CD14-positive monocyte (primary cell): ENCODE measurements around the gene SLC35E4. TPM values are rescaled to one million over a fixed set of nuclear protein-coding genes. Genes with fewer than 3 reads are reported as not detected.
A peak's percentile ranks its signal among the peaks of the same experiment; 100 is the strongest.

Experiments
- DNase-seq, 3 donors: peaks; one replicate each; pipeline ENCODE4 v3.0.0-alpha.2; 2011 to 2022
- H2AFZ ChIP-seq: 2 replicates; pipeline ENCODE4 v1.6.0; 2012; ENCODE audit warnings: mild to moderate bottlenecking, low read depth, low read length, inconsistent platforms; ENCODE audit not compliant: insufficient read depth, poor library complexity, severe bottlenecking
- H3K27ac ChIP-seq, 2 donors: 1 replicate in 1 of 2; 2 replicates in 1 of 2; pipeline ENCODE4 v1.5.1; 2012 to 2013; ENCODE audit warnings: low read length in 2 of 2, control low read depth in 1 of 2, inconsistent platforms in 1 of 2, low read depth in 1 of 2, mild to moderate bottlenecking in 1 of 2
- H3K27me3 ChIP-seq, 2 donors: one replicate each; pipeline versions ENCODE4 v1.6.0 to v1.6.1; 2011 to 2013; ENCODE audit warnings: low read length in 2 of 2; ENCODE audit not compliant: control insufficient read depth in 2 of 2, insufficient read depth in 2 of 2
- H3K36me3 ChIP-seq, 2 donors: replicated peaks in 1 of 2; 1 replicate in 1 of 2; 2 replicates in 1 of 2; pipeline versions ENCODE4 v1.5.1 to v1.6.1; 2012 to 2013; ENCODE audit warnings: low read length in 2 of 2, control low read depth in 1 of 2, inconsistent platforms in 1 of 2, mild to moderate bottlenecking in 1 of 2; ENCODE audit not compliant: insufficient read depth in 2 of 2, control insufficient read depth in 1 of 2
- H3K4me1 ChIP-seq, 2 donors: 1 replicate in 1 of 2; 2 replicates in 1 of 2; pipeline versions ENCODE4 v1.5.1 to v1.6.1; 2012 to 2013; ENCODE audit warnings: low read length in 2 of 2, control low read depth in 1 of 2, inconsistent platforms in 1 of 2, mild to moderate bottlenecking in 1 of 2, moderate library complexity in 1 of 2; ENCODE audit not compliant: insufficient read depth in 2 of 2, control insufficient read depth in 1 of 2
- H3K4me2 ChIP-seq: replicated peaks from 2 replicates; pipeline ENCODE3; 2012; ENCODE audit warnings: low read length, moderate library complexity, mild to moderate bottlenecking; ENCODE audit not compliant: poor library complexity, severe bottlenecking; ENCODE audit errors: extremely low read depth
- H3K4me3 ChIP-seq, 3 experiments: fragments of 200-600 bp in 1 of 3; sonication (generic) in 1 of 3; replicated peaks in 1 of 3; 1 replicate in 2 of 3; 2 replicates in 1 of 3; pipeline ENCODE4 v1.5.1; 2011 to 2013; ENCODE audit warnings: low read length in 3 of 3, mild to moderate bottlenecking in 3 of 3, control low read depth in 2 of 3, low read depth in 2 of 3, inconsistent platforms in 1 of 3, moderate library complexity in 1 of 3
- H3K79me2 ChIP-seq: 2 replicates; pipeline ENCODE4 v1.6.0; 2012; ENCODE audit warnings: mild to moderate bottlenecking, control low read depth, inconsistent platforms, low read length, moderate library complexity; ENCODE audit not compliant: insufficient read depth
- H3K9ac ChIP-seq: 2 replicates; pipeline ENCODE4 v1.6.0; 2017; ENCODE audit warnings: low read length, mild to moderate bottlenecking; ENCODE audit not compliant: insufficient read depth, poor library complexity, severe bottlenecking
- H3K9me3 ChIP-seq, 2 donors: replicated peaks in 1 of 2; 1 replicate in 1 of 2; 2 replicates in 1 of 2; pipeline versions ENCODE4 v1.5.1 to v1.6.1; 2012 to 2013; ENCODE audit warnings: low read length in 2 of 2, control low read depth in 1 of 2; ENCODE audit not compliant: control insufficient read depth in 1 of 2, insufficient read depth in 1 of 2
- H4K20me1 ChIP-seq: 2 replicates; pipeline ENCODE4 v1.6.0; 2012; ENCODE audit warnings: mild to moderate bottlenecking, low read length, control low read depth, moderate library complexity; ENCODE audit not compliant: insufficient read depth
- H3K27ac Mint-ChIP-seq, 7 donors: one replicate each; pipeline ENCODE4 v1.8.0; 2020; ENCODE audit warnings: mild to moderate bottlenecking in 7 of 7, mixed read lengths in 7 of 7, moderate library complexity in 6 of 7, inconsistent platforms in 2 of 7
- H3K27me3 Mint-ChIP-seq, 3 donors: one replicate each; pipeline ENCODE4 v1.8.0; 2021 to 2022; ENCODE audit warnings: low read depth in 3 of 3, mild to moderate bottlenecking in 3 of 3, mixed read lengths in 3 of 3, moderate library complexity in 3 of 3, inconsistent platforms in 1 of 3
- H3K36me3 Mint-ChIP-seq, 2 donors: one replicate each; pipeline ENCODE4 v1.8.0; 2020; ENCODE audit warnings: mixed read lengths in 2 of 2, inconsistent platforms in 1 of 2, mild to moderate bottlenecking in 1 of 2
- H3K4me1 Mint-ChIP-seq: one replicate; pipeline ENCODE4 v1.8.0; 2020; ENCODE audit warnings: mild to moderate bottlenecking, mixed read lengths
- H3K4me3 Mint-ChIP-seq, 2 donors: one replicate each; pipeline ENCODE4 v1.8.0; 2020; ENCODE audit warnings: mild to moderate bottlenecking in 2 of 2, mixed read lengths in 2 of 2, moderate library complexity in 1 of 2
- H3K9me3 Mint-ChIP-seq, 7 donors: one replicate each; pipeline ENCODE4 v1.8.0; 2020 to 2022; ENCODE audit warnings: mixed read lengths in 7 of 7, mild to moderate bottlenecking in 6 of 7, moderate library complexity in 6 of 7, inconsistent platforms in 2 of 7
- CTCF ChIP-seq: fragments of 200-600 bp; IDR thresholded peaks from one replicate; pipeline ENCODE4 v1.8.0; 2022; ENCODE audit warnings: antibody characterized with exemption, mild to moderate bottlenecking
- WGBS: methylation state at CpG from one replicate; pipeline ENCODE4 v1.1.5; 2013; ENCODE audit warnings: missing lambda C conversion rate; ENCODE audit not compliant: insufficient coverage; 5-methylcytosine and 5-hydroxymethylcytosine counted together
- intact Hi-C, 2 donors: fragments of 100-400 bp; cut with micrococcal nuclease; formaldehyde crosslinking; loops; one replicate each; pipeline versions ENCODE4 v1.15.0 to v1.15.1; 2023
- polyA plus RNA-seq, 3 donors: library from polyadenylated mRNA; depleted of rRNA in 1 of 3; unstranded in 2 of 3; stranded (reverse) in 1 of 3; fragments of 300-500 nt in 2 of 3; fragments of >200 nt in 1 of 3; fragmentation: Illumina TruSeq in 2 of 3; gene quantifications; 1 replicate in 2 of 3; 2 replicates in 1 of 3; pipeline ENCODE4 v1.2.3, GENCODE V29; 2012 to 2021

Gene SLC35E4
- polyA plus RNA-seq, 3 donors = 1.4 to 2.4 (median 1.6) TPM

- H3K36me3 ChIP-seq = no peaks in the 10 kb centered on the region
- no peak overlapping the region for H3K4me3 Mint-ChIP-seq
Measured at GRCh38 chr22:30646518-30647160, 11.1 kb downstream of the SLC35E4 start.

GRCh38 chr22:30647536-30647935 is 12.0 kb downstream of the SLC35E4 start:
- Histone ChIP-seq H3K27ac (no peak overlapping the region), H3K9me3 (no peaks in the 10 kb centered on the region), H3K9ac (no peak overlapping the region), H3K79me2 (no peaks in the 10 kb centered on the region), H3K27me3 (no peaks in the 10 kb centered on the region), H3K36me3 (no peaks in the 10 kb centered on the region), H3K4me3 (no peak overlapping the region), H2AFZ (no peak overlapping the region), H4K20me1 (no peaks in the 10 kb centered on the region), H3K4me2 (no peak overlapping the region), H3K4me1 (peaks cover 14 to 21% of the 10 kb centered on the region in 2 donors)
- no peak for DNase-seq
- H3K9me3 Mint-ChIP-seq = no peaks in the 10 kb centered on the region
- no peak overlapping the region for H3K4me3 Mint-ChIP-seq
- intact Hi-C loops = no loop called here
- peaks cover 0 to 1% (median 0%) of the 10 kb centered on the region in 3 donors for H3K27me3 Mint-ChIP-seq
- H3K36me3 Mint-ChIP-seq = no peaks in the 10 kb centered on the region
- TF ChIP-seq CTCF = no peak
- H3K27ac Mint-ChIP-seq = no peak overlapping the region
- peaks cover 20% of the 10 kb centered on the region for H3K4me1 Mint-ChIP-seq
- WGBS = no CpG with 5 or more reads among the region's 3 CpGs

More at GRCh38 chr22:30646518-30647160, 11.1 kb downstream of the SLC35E4 start:
- TF ChIP-seq CTCF = no peak
- Mint-ChIP-seq H3K27ac (peak overlapping the region in 1 of 7 donors; percentile 50), H3K9me3 (no peaks in the 10 kb centered on the region), H3K36me3 (no peaks in the 10 kb centered on the region), H3K27me3 (peaks cover 0 to 1% (median 0%) of the 10 kb centered on the region in 3 donors), H3K4me1 (peaks cover 18% of the 10 kb centered on the region)
- no peak overlapping the region for H3K4me3 ChIP-seq
- no peaks in the 10 kb centered on the region for H3K27me3 ChIP-seq
- H3K4me2 ChIP-seq = no peak overlapping the region
- intact Hi-C loops = no loop called here
- no peaks in the 10 kb centered on the region for H3K79me2 ChIP-seq
- WGBS = 93% methylated on average over 22 of the region's 25 CpGs
- peaks cover 14 to 21% of the 10 kb centered on the region in 2 donors for H3K4me1 ChIP-seq
- H4K20me1 ChIP-seq = no peaks in the 10 kb centered on the region
- H3K27ac ChIP-seq = no peak overlapping the region
- H2AFZ ChIP-seq = no peak overlapping the region
- no peak overlapping the region for H3K9ac ChIP-seq
- DNase-seq = no peak
- H3K9me3 ChIP-seq = no peaks in the 10 kb centered on the region
